ENCODE data around the gene GPR173. TPM values are rescaled to one million over a fixed set of nuclear protein-coding genes. Genes with fewer than 3 reads are reported as not detected.

Gene GPR173
- total RNA-seq, 1 experiment from 2014 or later: 3.4 TPM

DNA sequence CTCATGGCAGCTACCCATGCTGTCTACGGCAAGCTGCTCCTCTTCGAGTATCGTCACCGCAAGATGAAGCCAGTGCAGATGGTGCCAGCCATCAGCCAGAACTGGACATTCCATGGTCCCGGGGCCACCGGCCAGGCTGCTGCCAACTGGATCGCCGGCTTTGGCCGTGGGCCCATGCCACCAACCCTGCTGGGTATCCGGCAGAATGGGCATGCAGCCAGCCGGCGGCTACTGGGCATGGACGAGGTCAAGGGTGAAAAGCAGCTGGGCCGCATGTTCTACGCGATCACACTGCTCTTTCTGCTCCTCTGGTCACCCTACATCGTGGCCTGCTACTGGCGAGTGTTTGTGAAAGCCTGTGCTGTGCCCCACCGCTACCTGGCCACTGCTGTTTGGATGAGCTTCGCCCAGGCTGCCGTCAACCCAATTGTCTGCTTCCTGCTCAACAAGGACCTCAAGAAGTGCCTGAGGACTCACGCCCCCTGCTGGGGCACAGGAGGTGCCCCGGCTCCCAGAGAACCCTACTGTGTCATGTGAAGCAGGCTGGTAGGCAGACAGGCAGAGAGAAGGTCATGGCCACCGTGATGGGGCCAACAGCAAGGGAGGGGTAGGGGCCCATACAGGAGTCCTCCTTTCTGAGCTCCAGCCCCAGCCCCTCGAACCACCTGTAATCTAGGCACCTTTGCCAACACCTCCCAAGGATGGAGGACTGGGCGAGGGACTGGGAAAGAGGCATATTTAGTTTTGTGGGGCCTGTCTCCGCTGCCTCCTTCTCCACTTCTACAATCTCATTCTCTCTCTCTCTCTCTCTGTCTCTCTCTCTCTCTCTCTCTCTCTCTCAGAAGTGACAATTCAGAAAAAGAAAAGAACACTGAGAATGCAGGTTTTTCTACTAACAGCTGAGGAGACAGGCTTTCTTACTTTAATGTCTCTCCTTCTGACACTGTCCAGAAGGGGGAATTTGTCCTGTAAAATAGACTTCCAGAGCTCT lies 28.9 kb downstream of the GPR173 start:
- DNase-seq: no peak
- Histone ChIP-seq H3K4me3 (ENCODE audit: insufficient read depth, low read depth, low read length) (no peak overlapping the region), H3K27me3 (ENCODE audit: control insufficient read depth, insufficient read depth, low read length) (no peaks in the 10 kb centered on the region; the same call in 1 of the 2 replicates)

DNA sequence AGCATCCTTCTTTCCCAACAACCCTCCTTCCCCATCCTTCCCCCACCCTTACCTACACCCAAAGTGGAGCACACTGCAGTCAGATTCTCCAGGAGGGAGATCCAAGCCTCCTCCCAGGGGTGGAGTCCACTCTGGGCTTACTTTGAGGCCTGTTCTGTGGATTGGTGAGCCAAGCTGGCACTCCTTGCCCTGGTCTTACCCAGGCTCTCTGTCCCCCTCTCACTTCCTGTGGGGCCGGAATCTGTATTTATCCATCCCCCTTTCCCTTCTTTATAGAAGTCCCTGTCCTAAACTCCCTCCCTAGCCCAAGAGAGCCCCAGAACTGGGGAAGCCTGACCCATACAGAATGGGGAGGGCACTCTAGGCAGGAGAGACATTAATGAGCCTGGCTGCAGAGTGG lies 30.4 kb downstream of the GPR173 start:
- no peaks in the 10 kb centered on the region; the same call in 1 of the 2 replicates for H3K36me3 ChIP-seq (replicated peaks; ENCODE audit: control insufficient read depth, insufficient read depth, low read length)
- H3K27me3 ChIP-seq (ENCODE audit: control insufficient read depth, insufficient read depth, low read length): peaks cover 1% of the 10 kb centered on the region
- no peak overlapping the region for H3K4me3 ChIP-seq (ENCODE audit: insufficient read depth, low read depth, low read length)
- DNase-seq: no peak

More for the DNA sequence above, 28.9 kb downstream of the GPR173 start:
- no peaks in the 10 kb centered on the region for H3K36me3 ChIP-seq (replicated peaks; ENCODE audit: control insufficient read depth, insufficient read depth, low read length)

DNA sequence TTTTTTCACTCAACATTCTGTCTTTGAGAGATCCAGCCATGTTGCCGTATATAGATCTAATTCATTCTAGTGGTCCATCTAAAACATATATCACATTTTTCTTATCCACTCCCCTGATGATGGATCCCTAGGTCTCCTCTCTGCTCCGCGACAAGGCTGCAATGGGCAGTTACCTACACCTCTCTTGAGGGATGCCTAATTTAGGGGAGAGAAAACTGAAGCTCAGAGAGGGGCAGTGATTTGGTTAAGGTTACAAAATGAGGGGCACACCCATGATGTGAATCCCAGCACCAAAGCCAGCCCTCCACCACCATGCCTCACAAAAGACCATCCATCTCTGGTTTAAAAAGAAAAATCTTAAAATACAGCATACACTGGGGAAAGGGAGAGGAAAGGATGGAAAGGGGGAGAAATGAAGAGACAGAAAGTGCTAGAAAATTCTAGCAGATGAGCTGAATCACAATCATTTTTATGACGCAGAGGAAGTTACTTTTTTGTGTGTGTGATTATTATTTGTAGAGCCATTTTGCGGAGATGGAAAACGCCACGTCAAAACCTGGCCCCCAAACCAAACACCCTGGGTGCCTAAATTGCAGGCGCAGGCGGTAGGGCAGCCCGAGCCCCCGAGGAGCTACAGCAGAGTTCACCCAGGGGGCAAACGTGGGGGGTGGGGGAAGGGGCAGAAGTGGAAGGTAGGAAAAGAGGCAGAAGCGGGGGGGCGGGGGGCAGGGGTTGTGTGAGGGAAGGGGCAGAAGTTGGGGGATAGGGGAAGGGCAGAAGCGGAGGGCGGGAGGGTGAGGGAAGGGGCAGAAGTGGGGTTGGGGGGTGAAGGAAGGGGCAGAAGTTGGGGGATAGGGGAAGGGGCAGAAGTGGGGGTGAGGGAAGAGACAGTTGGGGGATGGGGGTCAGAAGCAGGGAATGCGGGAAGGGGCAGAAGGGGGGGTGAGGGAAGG lies 32.3 kb downstream of the GPR173 start:
- Histone ChIP-seq H3K4me3 (ENCODE audit: insufficient read depth, low read depth, low read length) (no peak overlapping the region; the same call in 1 of the 2 replicates), H3K36me3 (replicated peaks; ENCODE audit: control insufficient read depth, insufficient read depth, low read length) (peaks cover 2% of the 10 kb centered on the region), H3K27me3 (ENCODE audit: control insufficient read depth, insufficient read depth, low read length) (peaks cover 1% of the 10 kb centered on the region)
- DNase-seq: no peak

DNA sequence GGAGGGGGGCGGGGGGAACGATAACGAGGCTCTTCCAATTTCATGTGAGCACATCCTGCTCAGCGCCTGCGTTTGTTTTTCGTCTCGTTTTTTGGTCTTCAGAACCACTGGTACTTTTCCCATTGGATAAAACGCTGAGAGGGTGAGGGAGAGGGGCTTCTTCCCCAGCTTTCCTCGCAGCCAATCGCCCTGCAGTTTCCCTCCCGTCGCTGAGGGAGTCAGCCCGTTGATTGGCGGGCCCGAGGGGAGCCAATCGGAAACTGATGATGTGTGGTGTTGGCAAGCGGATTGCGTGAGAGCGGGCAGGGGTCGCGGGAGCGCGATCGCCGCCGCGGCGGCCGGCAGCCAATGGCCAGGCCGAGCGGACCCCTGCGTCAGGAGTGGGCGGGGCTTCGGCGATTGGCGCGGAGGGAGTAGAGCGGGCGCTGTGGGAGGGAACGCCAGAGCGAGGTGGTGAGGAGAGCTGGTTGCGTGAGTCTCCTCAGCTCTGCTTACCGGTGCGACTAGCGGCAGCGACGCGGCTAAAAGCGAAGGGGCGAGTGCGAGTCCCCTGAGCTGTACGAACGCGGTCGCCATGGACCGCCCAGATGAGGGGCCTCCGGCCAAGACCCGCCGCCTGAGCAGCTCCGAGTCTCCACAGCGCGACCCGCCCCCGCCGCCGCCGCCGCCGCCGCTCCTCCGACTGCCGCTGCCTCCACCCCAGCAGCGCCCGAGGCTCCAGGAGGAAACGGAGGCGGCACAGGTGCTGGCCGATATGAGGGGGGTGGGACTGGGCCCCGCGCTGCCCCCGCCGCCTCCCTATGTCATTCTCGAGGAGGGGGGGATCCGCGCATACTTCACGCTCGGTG lies 33.6 kb downstream of the GPR173 start, which contains the start of gene TSPYL2:
TSPYL2 (plus strand) TSS at position 443 of the 848 bp plus-strand sequence; CDS start at position 575, 132 bp downstream.
- Histone ChIP-seq H3K36me3 (replicated peaks; ENCODE audit: control insufficient read depth, insufficient read depth, low read length) (peaks cover 2% of the 10 kb centered on the region), H3K4me3 (ENCODE audit: insufficient read depth, low read depth, low read length) (peak within 1 kb of the TSS; percentile 64), H3K27me3 (ENCODE audit: control insufficient read depth, insufficient read depth, low read length) (peaks cover 1% of the 10 kb centered on the region)
- peak; percentile 95 for DNase-seq

DNA sequence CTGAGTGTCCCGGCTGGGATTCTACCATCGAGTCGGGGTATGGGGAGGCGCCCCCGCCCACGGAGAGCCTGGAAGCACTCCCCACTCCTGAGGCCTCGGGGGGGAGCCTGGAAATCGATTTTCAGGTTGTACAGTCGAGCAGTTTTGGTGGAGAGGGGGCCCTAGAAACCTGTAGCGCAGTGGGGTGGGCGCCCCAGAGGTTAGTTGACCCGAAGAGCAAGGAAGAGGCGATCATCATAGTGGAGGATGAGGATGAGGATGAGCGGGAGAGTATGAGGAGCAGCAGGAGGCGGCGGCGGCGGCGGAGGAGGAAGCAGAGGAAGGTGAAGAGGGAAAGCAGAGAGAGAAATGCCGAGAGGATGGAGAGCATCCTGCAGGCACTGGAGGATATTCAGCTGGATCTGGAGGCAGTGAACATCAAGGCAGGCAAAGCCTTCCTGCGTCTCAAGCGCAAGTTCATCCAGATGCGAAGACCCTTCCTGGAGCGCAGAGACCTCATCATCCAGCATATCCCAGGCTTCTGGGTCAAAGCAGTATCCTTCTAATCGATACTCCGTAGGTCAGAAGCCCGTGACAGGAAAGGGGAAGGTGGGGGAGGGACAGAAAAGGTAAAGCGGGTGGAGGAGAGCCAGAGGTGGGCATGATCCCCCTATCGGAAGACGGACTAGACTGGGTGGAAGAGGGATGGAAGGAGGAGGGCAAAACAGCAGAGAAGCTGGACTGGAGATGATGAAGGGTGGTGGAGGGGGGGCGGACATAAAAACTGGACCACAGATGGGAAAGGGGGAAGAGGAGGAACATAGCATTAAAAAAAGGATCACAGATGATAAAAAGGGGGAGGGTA lies 34.4 kb downstream of the GPR173 start:
- Histone ChIP-seq H3K4me3 (ENCODE audit: insufficient read depth, low read depth, low read length) (peak overlapping the region; percentile 64), H3K27me3 (ENCODE audit: control insufficient read depth, insufficient read depth, low read length) (peaks cover 1% of the 10 kb centered on the region), H3K36me3 (replicated peaks; ENCODE audit: control insufficient read depth, insufficient read depth, low read length) (peaks cover 2% of the 10 kb centered on the region)
- no peak for DNase-seq

DNA sequence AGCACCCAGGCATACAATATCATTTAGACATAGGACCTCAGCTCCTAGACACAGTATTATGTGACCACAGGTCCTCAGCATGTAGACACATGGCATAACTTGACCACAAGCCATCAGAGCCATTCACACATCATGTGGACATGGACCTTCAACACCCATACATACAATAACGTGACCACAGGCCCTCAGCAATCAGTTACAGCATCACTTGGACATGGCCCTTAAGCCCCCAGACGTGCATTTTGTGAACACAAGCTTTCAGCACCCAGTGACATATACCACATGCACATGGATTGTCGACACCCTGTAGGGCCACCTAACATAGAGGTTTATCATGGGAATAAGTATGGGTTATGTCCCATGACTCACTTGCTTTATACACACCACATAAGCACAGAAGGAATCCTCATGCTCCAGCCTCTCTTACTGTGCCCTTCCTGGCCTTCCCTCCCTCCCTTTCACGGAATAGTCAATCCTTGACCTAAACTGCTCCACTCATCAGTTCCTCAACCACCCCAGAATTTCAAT lies 35.5 kb downstream of the GPR173 start:
- Histone ChIP-seq H3K4me3 (ENCODE audit: insufficient read depth, low read depth, low read length) (no peak overlapping the region), H3K36me3 (replicated peaks; ENCODE audit: control insufficient read depth, insufficient read depth, low read length) (peaks cover 2% of the 10 kb centered on the region), H3K27me3 (ENCODE audit: control insufficient read depth, insufficient read depth, low read length) (peaks cover 1% of the 10 kb centered on the region)
- no peak for DNase-seq

DNA sequence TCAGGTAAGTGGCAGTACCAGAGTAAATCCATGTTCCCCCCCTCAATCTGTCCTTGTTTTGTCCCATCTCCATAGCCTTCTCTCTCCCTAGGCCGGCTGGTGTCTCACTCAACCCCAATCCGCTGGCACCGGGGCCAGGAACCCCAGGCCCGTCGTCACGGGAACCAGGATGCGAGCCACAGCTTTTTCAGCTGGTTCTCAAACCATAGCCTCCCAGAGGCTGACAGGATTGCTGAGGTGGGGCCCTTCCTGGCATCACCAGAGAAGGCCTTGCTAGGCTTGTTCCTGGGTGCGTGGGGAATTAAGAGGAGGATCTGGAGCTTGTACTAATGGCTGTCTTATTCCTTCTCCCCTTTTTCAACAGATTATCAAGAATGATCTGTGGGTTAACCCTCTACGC lies 36.3 kb downstream of the GPR173 start:
- Histone ChIP-seq H3K27me3 (ENCODE audit: control insufficient read depth, insufficient read depth, low read length) (peaks cover 1% of the 10 kb centered on the region), H3K4me3 (ENCODE audit: insufficient read depth, low read depth, low read length) (no peak overlapping the region), H3K36me3 (replicated peaks; ENCODE audit: control insufficient read depth, insufficient read depth, low read length) (peaks cover 2% of the 10 kb centered on the region)
- no peak for DNase-seq

DNA sequence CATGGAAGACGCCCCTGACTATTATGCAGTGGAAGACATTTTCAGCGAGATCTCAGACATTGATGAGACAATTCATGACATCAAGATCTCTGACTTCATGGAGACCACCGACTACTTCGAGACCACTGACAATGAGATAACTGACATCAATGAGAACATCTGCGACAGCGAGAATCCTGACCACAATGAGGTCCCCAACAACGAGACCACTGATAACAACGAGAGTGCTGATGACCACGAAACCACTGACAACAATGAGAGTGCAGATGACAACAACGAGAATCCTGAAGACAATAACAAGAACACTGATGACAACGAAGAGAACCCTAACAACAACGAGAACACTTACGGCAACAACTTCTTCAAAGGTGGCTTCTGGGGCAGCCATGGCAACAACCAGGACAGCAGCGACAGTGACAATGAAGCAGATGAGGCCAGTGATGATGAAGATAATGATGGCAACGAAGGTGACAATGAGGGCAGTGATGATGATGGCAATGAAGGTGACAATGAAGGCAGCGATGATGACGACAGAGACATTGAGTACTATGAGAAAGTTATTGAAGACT lies 37.2 kb downstream of the GPR173 start:
- Histone ChIP-seq H3K36me3 (replicated peaks; ENCODE audit: control insufficient read depth, insufficient read depth, low read length) (peaks cover 2% of the 10 kb centered on the region), H3K27me3 (ENCODE audit: control insufficient read depth, insufficient read depth, low read length) (peaks cover 1% of the 10 kb centered on the region), H3K4me3 (ENCODE audit: insufficient read depth, low read depth, low read length) (no peak overlapping the region)
- no peak for DNase-seq

DNA sequence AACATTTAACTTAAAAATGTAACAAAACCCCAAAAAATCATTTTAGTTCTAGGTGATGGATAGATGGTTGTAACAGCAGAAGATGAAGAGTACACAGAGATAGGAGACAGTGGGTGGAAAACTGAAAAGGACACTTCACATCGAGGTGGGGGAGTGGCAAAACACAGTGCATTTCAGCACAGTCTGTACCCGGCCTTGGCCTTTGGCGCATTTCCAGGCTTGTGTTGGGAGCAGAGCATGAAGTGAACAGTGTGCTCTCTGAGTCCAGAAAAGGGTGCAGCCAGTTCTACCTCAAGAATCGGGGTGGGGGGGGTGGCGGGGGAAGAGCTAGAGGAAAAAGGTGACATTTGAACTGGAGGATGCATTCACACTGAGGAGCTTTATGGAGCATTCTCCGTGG lies 37.9 kb downstream of the GPR173 start:
- no peak overlapping the region for H3K4me3 ChIP-seq (ENCODE audit: insufficient read depth, low read depth, low read length)
- DNase-seq: no peak
- peaks cover 1% of the 10 kb centered on the region; the same call in 1 of the 2 replicates for H3K27me3 ChIP-seq (ENCODE audit: control insufficient read depth, insufficient read depth, low read length)
- peaks cover 2% of the 10 kb centered on the region for H3K36me3 ChIP-seq (replicated peaks; ENCODE audit: control insufficient read depth, insufficient read depth, low read length)

DNA sequence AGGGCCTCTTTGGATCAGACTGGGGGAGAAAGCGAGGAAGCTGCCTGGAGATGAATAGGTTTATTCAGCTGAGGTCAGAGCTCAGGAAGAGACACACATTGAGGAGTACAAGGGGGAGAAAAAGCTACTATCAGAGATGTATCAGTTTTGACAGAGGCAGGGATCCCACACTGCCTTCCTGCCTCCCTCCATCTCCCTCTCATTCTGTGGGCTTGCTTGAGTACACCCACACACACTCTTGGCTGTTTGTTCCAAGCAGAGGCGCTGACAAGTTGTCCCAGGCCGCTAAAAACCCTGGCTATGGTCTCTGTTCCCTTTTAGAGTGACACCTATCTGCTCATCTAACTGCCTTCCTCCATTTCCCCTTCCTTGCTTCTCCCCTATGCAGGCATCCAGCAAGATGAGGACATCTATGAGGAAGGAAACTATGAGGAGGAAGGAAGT lies 38.8 kb downstream of the GPR173 start:
- Histone ChIP-seq H3K27me3 (ENCODE audit: control insufficient read depth, insufficient read depth, low read length) (peaks cover 1% of the 10 kb centered on the region; the same call in 1 of the 2 replicates), H3K36me3 (replicated peaks; ENCODE audit: control insufficient read depth, insufficient read depth, low read length) (peaks cover 2% of the 10 kb centered on the region), H3K4me3 (ENCODE audit: insufficient read depth, low read depth, low read length) (no peak overlapping the region)
- DNase-seq: no peak

DNA sequence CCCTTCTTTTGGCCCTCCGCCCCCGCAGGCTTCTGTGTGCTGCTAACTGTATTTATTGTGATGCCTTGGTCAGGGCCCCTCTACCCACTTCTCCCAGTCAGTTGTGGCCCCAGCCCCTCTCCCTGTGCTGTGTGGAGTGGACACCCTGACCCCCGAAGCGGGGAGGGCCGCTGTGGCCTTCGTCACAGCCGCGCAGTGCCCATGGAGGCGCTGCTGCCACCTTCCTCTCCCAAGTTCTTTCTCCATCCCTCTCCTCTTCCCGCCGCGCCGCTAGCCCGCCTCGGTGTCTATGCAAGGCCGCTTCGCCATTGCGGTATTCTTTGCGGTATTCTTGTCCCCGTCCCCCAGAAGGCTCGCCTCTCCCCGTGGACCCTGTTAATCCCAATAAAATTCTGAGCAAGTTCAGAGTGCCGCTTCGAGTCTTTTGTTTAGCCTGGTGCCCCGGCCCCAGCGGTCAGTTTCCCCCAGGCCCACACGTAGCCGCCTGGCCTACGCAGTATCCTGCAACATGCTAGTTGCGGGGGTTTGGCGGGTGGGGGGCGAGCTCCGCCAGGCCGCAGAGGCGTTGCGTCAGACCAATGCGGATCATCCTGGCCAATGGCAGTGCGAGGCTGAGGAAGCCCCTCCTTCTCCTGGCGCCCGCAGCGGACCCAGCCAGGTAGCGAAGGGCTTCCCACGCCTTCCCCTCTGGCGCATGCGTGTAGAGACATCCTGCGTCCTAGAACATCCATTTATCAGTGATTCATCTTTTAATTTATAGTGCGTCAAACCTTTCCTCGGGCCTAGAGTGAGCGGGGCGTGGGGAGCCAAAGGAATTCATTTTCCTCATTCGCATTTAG lies 39.8 kb downstream of the GPR173 start:
- peak; percentile 91 for DNase-seq
- H3K27me3 ChIP-seq (ENCODE audit: control insufficient read depth, insufficient read depth, low read length): no peaks in the 10 kb centered on the region
- peaks cover 2% of the 10 kb centered on the region for H3K36me3 ChIP-seq (replicated peaks; ENCODE audit: control insufficient read depth, insufficient read depth, low read length)
- peak overlapping the region; percentile 50 for H3K4me3 ChIP-seq (ENCODE audit: insufficient read depth, low read depth, low read length)

All from H7 (cell line).